Measurements from ENCODE around the gene MICOS13.
"Not testable (repeated sequence)": the region's sequence is repeated elsewhere in the genome, so short reads cannot be mapped to it uniquely, and the experiment has no call there.

The MICOS13 gene

GRCh38 chr19:5711025-5711424 is 30.7 kb upstream of the MICOS13 start:
- Histone ChIP-seq H3K4me3 (ENCODE audit: low read depth, low read length) (no peak overlapping the region), H3K9me3 (ENCODE audit: control insufficient read depth, insufficient read depth, low read length) (no peaks in the 10 kb centered on the region), H3K36me3 (ENCODE audit: control insufficient read depth, insufficient read depth, low read length) (peaks cover 60% of the 10 kb centered on the region), H3K27me3 (ENCODE audit: control insufficient read depth, insufficient read depth, low read length) (no peaks in the 10 kb centered on the region), H3K9ac (ENCODE audit: low read depth, low read length) (no peak overlapping the region), H3K4me1 (ENCODE audit: control insufficient read depth, insufficient read depth, low read length) (no peaks in the 10 kb centered on the region)

- no peaks in the 10 kb centered on the region for H3K4me1 ChIP-seq (ENCODE audit: control insufficient read depth, insufficient read depth, low read length)
- H3K4me3 ChIP-seq (ENCODE audit: low read depth, low read length): no peak overlapping the region
- H3K9me3 ChIP-seq (ENCODE audit: control insufficient read depth, insufficient read depth, low read length): no peaks in the 10 kb centered on the region
- H3K9ac ChIP-seq (ENCODE audit: low read depth, low read length): no peak overlapping the region
- no peaks in the 10 kb centered on the region for H3K27me3 ChIP-seq (ENCODE audit: control insufficient read depth, insufficient read depth, low read length)
- peaks cover 75% of the 10 kb centered on the region for H3K36me3 ChIP-seq (ENCODE audit: control insufficient read depth, insufficient read depth, low read length)
Measured at GRCh38 chr19:5707576-5708575, 27.6 kb upstream of the MICOS13 start.

GRCh38 chr19:5706876-5707573 is 26.7 kb upstream of the MICOS13 start:
- H3K27me3 ChIP-seq (ENCODE audit: control insufficient read depth, insufficient read depth, low read length): no peaks in the 10 kb centered on the region
- H3K4me1 ChIP-seq (ENCODE audit: control insufficient read depth, insufficient read depth, low read length): no peaks in the 10 kb centered on the region
- no peak overlapping the region for H3K4me3 ChIP-seq (ENCODE audit: low read depth, low read length)
- H3K9me3 ChIP-seq (ENCODE audit: control insufficient read depth, insufficient read depth, low read length): no peaks in the 10 kb centered on the region
- H3K9ac ChIP-seq (ENCODE audit: low read depth, low read length): no peak overlapping the region
- peaks cover 67% of the 10 kb centered on the region for H3K36me3 ChIP-seq (ENCODE audit: control insufficient read depth, insufficient read depth, low read length)

GRCh38 chr19:5705552-5705951 is 25.2 kb upstream of the MICOS13 start:
- Histone ChIP-seq H3K4me3 (ENCODE audit: low read depth, low read length) (no peak overlapping the region), H3K9me3 (ENCODE audit: control insufficient read depth, insufficient read depth, low read length) (no peaks in the 10 kb centered on the region), H3K27me3 (ENCODE audit: control insufficient read depth, insufficient read depth, low read length) (no peaks in the 10 kb centered on the region), H3K36me3 (ENCODE audit: control insufficient read depth, insufficient read depth, low read length) (peaks cover 61% of the 10 kb centered on the region), H3K4me1 (ENCODE audit: control insufficient read depth, insufficient read depth, low read length) (no peaks in the 10 kb centered on the region), H3K9ac (ENCODE audit: low read depth, low read length) (no peak overlapping the region)

GRCh38 chr19:5703819-5704818 is 23.8 kb upstream of the MICOS13 start:
- Histone ChIP-seq H3K4me1 (ENCODE audit: control insufficient read depth, insufficient read depth, low read length) (no peaks in the 10 kb centered on the region), H3K36me3 (ENCODE audit: control insufficient read depth, insufficient read depth, low read length) (peaks cover 66% of the 10 kb centered on the region), H3K4me3 (ENCODE audit: low read depth, low read length) (no peak overlapping the region), H3K9ac (ENCODE audit: low read depth, low read length) (no peak overlapping the region), H3K9me3 (ENCODE audit: control insufficient read depth, insufficient read depth, low read length) (no peaks in the 10 kb centered on the region), H3K27me3 (ENCODE audit: control insufficient read depth, insufficient read depth, low read length) (no peaks in the 10 kb centered on the region)

- H3K27me3 ChIP-seq (ENCODE audit: control insufficient read depth, insufficient read depth, low read length); H3K4me3 ChIP-seq (ENCODE audit: low read depth, low read length); H3K9ac ChIP-seq (ENCODE audit: low read depth, low read length); H3K4me1 ChIP-seq (ENCODE audit: control insufficient read depth, insufficient read depth, low read length); H3K9me3 ChIP-seq (ENCODE audit: control insufficient read depth, insufficient read depth, low read length): not testable (repeated sequence)
- H3K36me3 ChIP-seq (ENCODE audit: control insufficient read depth, insufficient read depth, low read length): peaks cover 66% of the 10 kb centered on the region
Measured at GRCh38 chr19:5702053-5702410, 21.7 kb upstream of the MICOS13 start.

GRCh38 chr19:5700455-5701092 is 20.3 kb upstream of the MICOS13 start:
- no peaks in the 10 kb centered on the region for H3K27me3 ChIP-seq (ENCODE audit: control insufficient read depth, insufficient read depth, low read length)
- no peaks in the 10 kb centered on the region for H3K4me1 ChIP-seq (ENCODE audit: control insufficient read depth, insufficient read depth, low read length)
- no peak overlapping the region for H3K9ac ChIP-seq (ENCODE audit: low read depth, low read length)
- no peak overlapping the region for H3K4me3 ChIP-seq (ENCODE audit: low read depth, low read length)
- peaks cover 68% of the 10 kb centered on the region for H3K36me3 ChIP-seq (ENCODE audit: control insufficient read depth, insufficient read depth, low read length)
- no peaks in the 10 kb centered on the region for H3K9me3 ChIP-seq (ENCODE audit: control insufficient read depth, insufficient read depth, low read length)

GRCh38 chr19:5698635-5699422 is 18.5 kb upstream of the MICOS13 start:
- H3K36me3 ChIP-seq (ENCODE audit: control insufficient read depth, insufficient read depth, low read length): peaks cover 69% of the 10 kb centered on the region
- no peak overlapping the region for H3K4me3 ChIP-seq (ENCODE audit: low read depth, low read length)
- H3K4me1 ChIP-seq (ENCODE audit: control insufficient read depth, insufficient read depth, low read length): no peaks in the 10 kb centered on the region
- H3K9me3 ChIP-seq (ENCODE audit: control insufficient read depth, insufficient read depth, low read length): no peaks in the 10 kb centered on the region
- H3K9ac ChIP-seq (ENCODE audit: low read depth, low read length): no peak overlapping the region
- H3K27me3 ChIP-seq (ENCODE audit: control insufficient read depth, insufficient read depth, low read length): no peaks in the 10 kb centered on the region

GRCh38 chr19:5697890-5698634 is 17.7 kb upstream of the MICOS13 start:
- no peak overlapping the region for H3K9ac ChIP-seq (ENCODE audit: low read depth, low read length)
- H3K4me3 ChIP-seq (ENCODE audit: low read depth, low read length): no peak overlapping the region
- no peaks in the 10 kb centered on the region for H3K4me1 ChIP-seq (ENCODE audit: control insufficient read depth, insufficient read depth, low read length)
- H3K9me3 ChIP-seq (ENCODE audit: control insufficient read depth, insufficient read depth, low read length): no peaks in the 10 kb centered on the region
- peaks cover 69% of the 10 kb centered on the region for H3K36me3 ChIP-seq (ENCODE audit: control insufficient read depth, insufficient read depth, low read length)
- no peaks in the 10 kb centered on the region for H3K27me3 ChIP-seq (ENCODE audit: control insufficient read depth, insufficient read depth, low read length)

Data from iPS-15b (cell line).